Left ventricle myocardium inferior (tissue), 1 donor: ENCODE results near the gene MUS81. TPM values are rescaled to one million over a fixed set of nuclear protein-coding genes. Genes with fewer than 3 reads are reported as not detected.
"Not testable (repeated sequence)": the region's sequence is repeated elsewhere in the genome, so short reads cannot be mapped to it uniquely, and the experiment has no call there.

Source experiments
- DNase-seq: peaks from one replicate; pipeline ENCODE4 v3.0.0-alpha.2; 2020
- H3K27ac ChIP-seq: fragments of 200-600 bp; replicated peaks from 2 replicates; pipeline ENCODE4 v1.8.0; 2021
- H3K27me3 ChIP-seq: fragments of 200-600 bp; 2 replicates; pipeline ENCODE4 v1.8.0; 2021; ENCODE audit warnings: low read depth
- H3K36me3 ChIP-seq: fragments of 200-600 bp; 2 replicates; pipeline ENCODE4 v1.8.0; 2021
- H3K4me1 ChIP-seq: fragments of 200-600 bp; 2 replicates; pipeline ENCODE4 v1.8.0; 2021
- H3K4me3 ChIP-seq: fragments of 200-600 bp; 2 replicates; pipeline ENCODE4 v1.8.0; 2021; ENCODE audit warnings: mild to moderate bottlenecking, moderate library complexity
- H3K9me3 ChIP-seq: fragments of 200-600 bp; replicated peaks from 2 replicates; pipeline ENCODE4 v1.8.0; 2021
- intact Hi-C: fragments of 100-400 bp; cut with micrococcal nuclease; formaldehyde crosslinking; loops from one replicate; pipeline ENCODE4 v1.11.0; 2022
- total RNA-seq: library from RNA; stranded (reverse); fragmentation: NEBNext Ultra II Directional; extraction: Animal tissue kit (Norgen Biotek cat#: 25700); gene quantifications from one replicate; pipeline ENCODE4 v1.2.1, GENCODE V29; 2021
- TF ChIP-seq, protein P1 (sequence below): fragments of 200-600 bp; IDR thresholded peaks from 2 replicates; pipeline ENCODE4 v1.8.0; 2021; ENCODE audit warnings: antibody characterized with exemption, mild to moderate bottlenecking, borderline replicate concordance
- donor health status: DM: no; HTN: yes; CAD: no; lungs with severe emphysema.

The MUS81 gene
- total RNA-seq, 1 donor from 2014 or later: 31.5 TPM

DNA sequence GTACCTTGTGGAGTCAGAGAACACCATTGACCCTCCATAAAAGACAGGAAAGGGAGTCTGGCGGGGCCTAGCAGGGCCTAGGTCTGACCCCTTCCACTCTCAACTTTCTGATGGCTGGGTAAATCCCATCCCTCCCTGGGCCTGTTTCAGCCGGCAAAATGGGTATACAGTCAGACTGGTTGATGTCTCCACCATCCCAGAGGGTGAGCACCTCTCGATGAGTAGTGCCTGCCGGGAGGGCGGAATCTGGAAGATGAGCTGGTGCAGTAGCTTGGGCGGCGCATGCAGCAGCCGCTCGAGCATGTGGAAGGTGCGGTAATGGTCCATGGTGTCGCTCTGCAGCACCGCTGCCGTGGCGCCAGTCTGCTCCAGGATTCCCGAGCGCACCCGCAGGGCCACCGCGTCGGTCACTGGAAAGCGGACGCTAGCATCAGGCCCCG is 27.5 kb downstream of the MUS81 start:
- Histone ChIP-seq H3K36me3 (peaks cover 37% of the 10 kb centered on the region), H3K4me1 (peaks cover 72% of the 10 kb centered on the region), H3K27ac (peak overlapping the region; percentile 99), H3K4me3 (peak overlapping the region; percentile 81), H3K27me3 (no peaks in the 10 kb centered on the region), H3K9me3 (no peaks in the 10 kb centered on the region)
- intact Hi-C loops: loop anchor here (10.0 kb wide), 1 partner anchor 107 kb away; no protein-coding TSS in a partner anchor
- DNase-seq: no peak
- TF ChIP-seq, protein P1, sequence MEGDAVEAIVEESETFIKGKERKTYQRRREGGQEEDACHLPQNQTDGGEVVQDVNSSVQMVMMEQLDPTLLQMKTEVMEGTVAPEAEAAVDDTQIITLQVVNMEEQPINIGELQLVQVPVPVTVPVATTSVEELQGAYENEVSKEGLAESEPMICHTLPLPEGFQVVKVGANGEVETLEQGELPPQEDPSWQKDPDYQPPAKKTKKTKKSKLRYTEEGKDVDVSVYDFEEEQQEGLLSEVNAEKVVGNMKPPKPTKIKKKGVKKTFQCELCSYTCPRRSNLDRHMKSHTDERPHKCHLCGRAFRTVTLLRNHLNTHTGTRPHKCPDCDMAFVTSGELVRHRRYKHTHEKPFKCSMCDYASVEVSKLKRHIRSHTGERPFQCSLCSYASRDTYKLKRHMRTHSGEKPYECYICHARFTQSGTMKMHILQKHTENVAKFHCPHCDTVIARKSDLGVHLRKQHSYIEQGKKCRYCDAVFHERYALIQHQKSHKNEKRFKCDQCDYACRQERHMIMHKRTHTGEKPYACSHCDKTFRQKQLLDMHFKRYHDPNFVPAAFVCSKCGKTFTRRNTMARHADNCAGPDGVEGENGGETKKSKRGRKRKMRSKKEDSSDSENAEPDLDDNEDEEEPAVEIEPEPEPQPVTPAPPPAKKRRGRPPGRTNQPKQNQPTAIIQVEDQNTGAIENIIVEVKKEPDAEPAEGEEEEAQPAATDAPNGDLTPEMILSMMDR: no peak

GRCh38 chr11:65888163-65888814 is 28.1 kb downstream of the MUS81 start, which contains the start of gene FIBP:
Gene FIBP, minus strand, starts transcription at chr11:65888471. Its CDS starts 53 bp downstream, at chr11:65888418.
- TF ChIP-seq, protein P1: peak; percentile 84
- H3K27me3 ChIP-seq: no peaks in the 10 kb centered on the region
- peaks cover 77% of the 10 kb centered on the region for H3K4me1 ChIP-seq
- peak within 1 kb of the TSS; percentile 99 for H3K27ac ChIP-seq
- no peaks in the 10 kb centered on the region for H3K9me3 ChIP-seq
- H3K36me3 ChIP-seq: peaks cover 31% of the 10 kb centered on the region
- intact Hi-C loops: loop anchor here (10.0 kb wide), 1 partner anchor 107 kb away; no protein-coding TSS in a partner anchor
- peak; percentile 98 for DNase-seq
- H3K4me3 ChIP-seq: peak within 1 kb of the TSS; percentile 81

- DNase-seq: peak; percentile 99
- Histone ChIP-seq H3K27ac (peak within 1 kb of the TSS; percentile 99), H3K4me3 (peak within 1 kb of the TSS; percentile 81), H3K4me1 (peaks cover 79% of the 10 kb centered on the region), H3K9me3 (no peaks in the 10 kb centered on the region), H3K27me3 (no peaks in the 10 kb centered on the region), H3K36me3 (peaks cover 14% of the 10 kb centered on the region)
- intact Hi-C loops: no loop called here
- TF ChIP-seq, protein P1: peak; percentile 35
Measured at GRCh38 chr11:65890324-65891218, 30.3 kb downstream of the MUS81 start, which contains the start of gene CCDC85B. Gene CCDC85B, plus strand, starts transcription at chr11:65890673. Its CDS starts 111 bp downstream, at chr11:65890784.

DNA sequence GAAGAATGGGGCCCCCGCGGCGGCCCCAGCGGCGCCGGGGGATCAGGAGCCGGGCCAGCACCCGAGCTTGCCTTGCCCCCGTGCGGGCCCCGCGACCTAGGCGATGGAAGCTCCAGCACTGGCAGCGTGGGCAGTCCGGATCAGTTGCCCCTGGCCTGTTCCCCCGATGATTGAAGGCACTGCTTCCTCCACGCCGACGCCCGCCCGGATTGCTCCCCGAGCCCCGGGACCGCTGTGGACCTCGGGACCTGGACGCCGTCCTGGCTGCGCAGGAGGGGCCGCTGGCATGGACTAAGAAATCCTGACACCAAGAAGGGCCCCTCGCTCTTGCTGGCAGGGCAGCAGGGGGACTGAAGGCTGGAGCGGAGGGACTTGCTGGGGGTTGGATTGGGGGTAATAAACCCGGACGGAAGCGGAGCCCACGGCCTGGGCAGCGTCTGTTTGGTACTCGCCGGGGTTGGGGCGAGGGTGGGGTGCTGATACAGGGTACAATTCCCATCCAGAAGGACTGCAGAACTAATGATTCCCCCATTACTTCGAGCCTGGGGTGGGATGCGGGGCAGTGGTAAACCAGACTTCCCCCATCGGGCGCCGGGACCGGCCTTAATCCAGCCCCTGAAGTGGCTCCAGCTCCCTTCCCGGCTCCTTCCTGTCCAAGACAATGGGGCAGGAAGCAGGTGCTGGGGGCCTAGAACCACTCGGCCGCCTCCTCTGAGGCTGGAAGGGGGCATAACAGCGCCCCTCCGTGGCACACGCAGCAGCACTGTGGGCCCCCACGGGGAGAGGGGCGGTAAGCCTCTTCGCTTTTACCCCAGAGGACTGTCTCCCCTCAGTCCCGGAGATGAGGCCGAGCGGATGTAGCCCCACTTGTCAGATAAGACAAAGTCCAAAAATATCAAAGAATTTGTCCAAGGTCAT is 31.2 kb downstream of the MUS81 start:
- Histone ChIP-seq H3K27me3 (no peaks in the 10 kb centered on the region), H3K4me3 (peak overlapping the region; percentile 81), H3K9me3 (no peaks in the 10 kb centered on the region), H3K4me1 (peaks cover 77% of the 10 kb centered on the region), H3K27ac (peak overlapping the region; percentile 99), H3K36me3 (peaks cover 6% of the 10 kb centered on the region)
- peak; percentile 64 for DNase-seq
- TF ChIP-seq, protein P1: peak; percentile 51
- intact Hi-C loops: no loop called here

DNA sequence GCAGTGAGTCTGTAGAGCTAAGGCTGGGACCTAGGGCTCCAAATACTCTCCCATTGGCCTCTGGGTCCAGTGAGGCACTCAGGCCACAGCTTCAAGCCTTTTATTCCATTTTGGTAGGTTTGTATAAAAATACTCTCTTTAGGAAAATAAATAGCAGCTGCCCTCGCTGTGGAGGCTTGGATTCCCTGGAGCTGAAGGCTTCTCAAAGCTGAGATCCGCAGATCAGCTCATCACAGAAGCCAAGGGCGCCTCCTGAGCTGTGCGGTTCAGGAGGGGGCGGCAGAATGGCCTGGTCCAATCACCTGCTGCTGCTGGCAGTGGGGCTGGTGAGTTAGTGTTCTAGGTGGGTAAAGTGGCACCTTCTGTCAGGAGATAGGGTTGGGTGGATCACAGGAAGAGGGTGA is 31.9 kb downstream of the MUS81 start:
- DNase-seq, intact Hi-C loops, H3K27me3 ChIP-seq, H3K9me3 ChIP-seq, H3K36me3 ChIP-seq: not testable (repeated sequence)
- Histone ChIP-seq H3K4me3 (peak overlapping the region; percentile 81), H3K27ac (peak overlapping the region; percentile 99), H3K4me1 (peaks cover 70% of the 10 kb centered on the region)
